ENCODE results near the gene ENPP7. TPM values are rescaled to one million over a fixed set of nuclear protein-coding genes. Genes with fewer than 3 reads are reported as not detected.
"Not testable (repeated sequence)": the region's sequence is repeated elsewhere in the genome, so short reads cannot be mapped to it uniquely, and the experiment has no call there.

Gene ENPP7
- total RNA-seq, 1 donor from 2014 or later = not detected

DNA sequence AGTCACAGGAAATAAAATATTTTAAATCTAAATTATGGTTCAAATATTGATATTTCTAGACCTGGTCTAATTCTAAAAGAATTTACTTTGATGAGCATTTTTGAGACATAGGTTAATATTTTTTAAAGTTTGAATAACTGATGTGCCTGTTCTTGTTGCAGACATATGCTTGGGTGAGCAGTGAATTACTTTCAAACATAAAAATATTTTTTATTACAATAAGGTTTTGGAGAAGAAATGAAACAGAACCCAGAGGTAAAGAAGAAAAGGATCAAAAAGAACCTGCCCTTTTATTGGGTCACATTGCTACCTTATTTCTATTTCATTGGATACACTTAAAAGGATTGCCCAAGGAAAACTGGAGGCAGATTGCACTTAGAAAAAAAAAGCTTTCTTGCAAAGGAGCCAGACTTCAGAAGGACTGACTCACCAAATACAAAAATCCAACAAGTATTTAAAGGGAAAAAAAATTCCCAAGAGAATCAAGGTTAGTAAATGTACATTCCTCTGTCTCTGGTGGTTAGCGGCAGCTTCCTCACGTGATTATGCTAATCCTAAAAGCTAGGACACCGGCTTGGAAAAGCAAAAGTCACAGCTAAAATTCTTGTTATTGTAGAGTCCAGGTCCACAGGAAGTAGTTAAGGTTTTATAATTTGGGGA, 18.5 kb downstream of the ENPP7 start:
- Mint-ChIP-seq H3K27me3 (ENCODE audit: low read depth) (peaks cover 60% of the 10 kb centered on the region), H3K9me3 (no peaks in the 10 kb centered on the region), H3K27ac (ENCODE audit: unreplicated experiment) (no peak overlapping the region), H3K4me3 (no peak overlapping the region), H3K4me1 (peaks cover 16% of the 10 kb centered on the region), H3K36me3 (ENCODE audit: low read depth) (no peaks in the 10 kb centered on the region)
- no peak for TF ChIP-seq CTCF (conservative IDR thresholded peaks at IDR 0.05)
- no peak for DNase-seq (ENCODE audit: low read depth, low spot score)

- H3K4me1 Mint-ChIP-seq = peaks cover 19% of the 10 kb centered on the region
- H3K9me3 Mint-ChIP-seq = no peaks in the 10 kb centered on the region
- no peak for DNase-seq (ENCODE audit: low read depth, low spot score)
- no peak for TF ChIP-seq CTCF (conservative IDR thresholded peaks at IDR 0.05)
- H3K27ac Mint-ChIP-seq (ENCODE audit: unreplicated experiment) = no peak overlapping the region
- H3K4me3 Mint-ChIP-seq = no peak overlapping the region
- H3K27me3 Mint-ChIP-seq (ENCODE audit: low read depth) = peaks cover 63% of the 10 kb centered on the region
- H3K36me3 Mint-ChIP-seq (ENCODE audit: low read depth) = no peaks in the 10 kb centered on the region
Measured at GRCh38 chr17:79749958-79750357, 19.2 kb downstream of the ENPP7 start.

DNA sequence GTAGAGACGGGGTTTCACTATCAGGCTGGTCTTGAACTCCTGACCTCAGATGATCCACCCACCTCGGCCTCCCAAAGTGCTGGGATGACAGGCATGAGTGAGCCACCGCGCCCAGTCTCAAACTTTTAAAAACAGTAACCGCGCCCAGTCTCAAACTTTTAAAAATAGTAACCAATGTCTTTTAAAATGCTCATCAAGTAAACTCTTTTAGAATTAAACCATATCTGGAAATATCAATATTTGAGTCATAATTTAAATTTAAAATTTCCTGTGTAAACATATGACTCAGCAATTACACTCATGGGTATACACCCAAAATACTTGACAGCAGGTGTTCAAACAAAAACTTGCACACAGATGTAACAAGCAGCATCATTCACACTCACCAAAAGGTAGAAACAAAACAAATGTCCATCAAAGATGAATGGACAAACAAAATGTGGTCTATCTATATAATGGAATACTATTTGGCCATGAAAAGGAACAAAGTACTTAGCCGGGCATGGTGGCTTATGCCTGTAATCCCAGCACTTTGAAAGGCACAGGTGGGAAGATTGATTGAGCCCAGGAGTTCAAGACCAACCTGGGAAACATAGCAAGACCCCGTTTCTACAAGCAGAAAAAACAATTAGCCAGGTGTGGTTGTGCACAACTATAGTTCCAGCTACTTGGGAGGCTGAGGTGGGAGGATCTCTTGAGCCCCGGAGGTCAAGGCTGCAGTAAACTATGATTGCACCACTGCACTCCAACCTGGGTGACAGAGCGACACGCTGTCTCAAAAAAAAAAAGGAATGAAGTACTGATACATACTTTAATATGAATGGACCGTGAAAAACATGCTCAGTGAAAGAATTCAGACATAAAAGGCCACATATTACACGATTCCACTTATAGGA, 20.2 kb downstream of the ENPP7 start:
- Mint-ChIP-seq H3K9me3 (no peaks in the 10 kb centered on the region), H3K27ac (ENCODE audit: unreplicated experiment) (no peak overlapping the region), H3K4me3 (no peak overlapping the region), H3K27me3 (ENCODE audit: low read depth) (peaks cover 57% of the 10 kb centered on the region), H3K4me1 (peaks cover 19% of the 10 kb centered on the region), H3K36me3 (ENCODE audit: low read depth) (no peaks in the 10 kb centered on the region)
- TF ChIP-seq CTCF (conservative IDR thresholded peaks at IDR 0.05) = no peak
- no peak for DNase-seq (ENCODE audit: low read depth, low spot score)

- H3K9me3 Mint-ChIP-seq = no peaks in the 10 kb centered on the region
- no peaks in the 10 kb centered on the region for H3K36me3 Mint-ChIP-seq (ENCODE audit: low read depth)
- H3K27me3 Mint-ChIP-seq (ENCODE audit: low read depth) = peaks cover 45% of the 10 kb centered on the region
- no peak overlapping the region for H3K27ac Mint-ChIP-seq (ENCODE audit: unreplicated experiment)
- H3K4me1 Mint-ChIP-seq = peaks cover 10% of the 10 kb centered on the region
- no peak for TF ChIP-seq CTCF (conservative IDR thresholded peaks at IDR 0.05)
- no peak overlapping the region for H3K4me3 Mint-ChIP-seq
- DNase-seq (ENCODE audit: low read depth, low spot score) = no peak
Measured at GRCh38 chr17:79752175-79752574, 21.4 kb downstream of the ENPP7 start.

- no peak for DNase-seq (ENCODE audit: low read depth, low spot score)
- TF ChIP-seq CTCF (conservative IDR thresholded peaks at IDR 0.05) = no peak
- H3K4me3 Mint-ChIP-seq = no peak overlapping the region
- no peaks in the 10 kb centered on the region for H3K9me3 Mint-ChIP-seq
- peaks cover 29% of the 10 kb centered on the region for H3K27me3 Mint-ChIP-seq (ENCODE audit: low read depth)
- no peak overlapping the region for H3K27ac Mint-ChIP-seq (ENCODE audit: unreplicated experiment)
- H3K36me3 Mint-ChIP-seq (ENCODE audit: low read depth) = peaks cover 2% of the 10 kb centered on the region
- H3K4me1 Mint-ChIP-seq = peaks cover 5% of the 10 kb centered on the region
Measured at GRCh38 chr17:79754370-79754769, 23.6 kb downstream of the ENPP7 start.

DNA sequence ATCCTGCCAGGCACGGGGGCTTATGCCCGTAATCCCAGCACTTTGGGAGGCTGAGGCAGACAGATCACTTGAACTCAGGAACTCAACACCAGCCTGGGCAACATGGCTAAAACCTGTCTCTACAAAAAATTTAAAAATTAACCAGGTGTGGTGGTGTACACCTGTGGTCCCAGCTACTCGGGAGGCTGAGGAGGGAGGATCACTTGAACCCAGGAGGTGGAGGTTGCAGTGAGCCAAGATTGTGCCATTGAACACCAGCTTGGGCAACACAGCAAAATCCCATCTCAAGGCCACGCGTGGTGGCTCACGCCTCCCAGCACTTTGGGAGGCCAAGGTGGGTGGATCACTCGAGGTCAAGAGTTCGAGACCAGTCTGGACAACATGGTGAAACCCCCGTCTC, 24.2 kb downstream of the ENPP7 start:
- H3K27ac Mint-ChIP-seq (ENCODE audit: unreplicated experiment); DNase-seq (ENCODE audit: low read depth, low spot score); H3K4me3 Mint-ChIP-seq; H3K9me3 Mint-ChIP-seq; H3K36me3 Mint-ChIP-seq (ENCODE audit: low read depth); H3K4me1 Mint-ChIP-seq: not testable (repeated sequence)
- peaks cover 24% of the 10 kb centered on the region for H3K27me3 Mint-ChIP-seq (ENCODE audit: low read depth)
